Activated T-cell treated with anti-CD3 and anti-CD28 coated beads for 1 hour (primary cell): Measurements from ENCODE around the gene KCNAB1.
"Not testable (repeated sequence)": the region's sequence is repeated elsewhere in the genome, so short reads cannot be mapped to it uniquely, and the experiment has no call there.

Experiments
- DNase-seq: peaks from one replicate; pipeline ENCODE4 v3.0.0-alpha.2; 2020; ENCODE audit warnings: low read depth

Gene KCNAB1

GRCh38 chr3:156539051-156539450 lies 418.7 kb downstream of the KCNAB1 start:
- DNase-seq: no peak

- DNase-seq: no peak
Observed at GRCh38 chr3:156539802-156540201, 419.4 kb downstream of the KCNAB1 start.

- no peak for DNase-seq
Observed at GRCh38 chr3:156542101-156543042, 422.0 kb downstream of the KCNAB1 start.

DNA sequence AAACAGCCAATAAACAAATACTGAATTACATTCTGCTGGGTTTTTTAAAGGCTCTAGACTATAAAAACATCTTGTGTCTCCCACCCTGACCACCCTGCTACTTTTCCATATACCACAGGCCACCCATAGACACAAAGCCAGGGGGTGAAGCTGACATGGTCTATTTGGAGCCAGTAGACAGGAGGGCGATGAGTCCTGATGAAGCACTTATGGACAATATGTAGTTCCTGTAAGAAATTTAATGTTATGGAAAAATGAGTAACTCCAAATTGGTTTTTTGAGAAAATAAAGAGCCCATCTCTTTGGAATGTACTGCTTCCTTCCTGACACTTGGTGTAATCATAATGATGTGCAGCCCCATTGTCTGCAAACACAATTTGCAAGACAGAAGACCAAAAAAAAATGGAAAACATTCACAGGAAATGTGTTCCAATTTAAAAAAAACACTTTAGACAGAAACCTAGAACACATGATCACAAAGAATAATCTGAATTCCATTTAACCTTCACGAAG lies 422.7 kb downstream of the KCNAB1 start:
- no peak for DNase-seq

DNA sequence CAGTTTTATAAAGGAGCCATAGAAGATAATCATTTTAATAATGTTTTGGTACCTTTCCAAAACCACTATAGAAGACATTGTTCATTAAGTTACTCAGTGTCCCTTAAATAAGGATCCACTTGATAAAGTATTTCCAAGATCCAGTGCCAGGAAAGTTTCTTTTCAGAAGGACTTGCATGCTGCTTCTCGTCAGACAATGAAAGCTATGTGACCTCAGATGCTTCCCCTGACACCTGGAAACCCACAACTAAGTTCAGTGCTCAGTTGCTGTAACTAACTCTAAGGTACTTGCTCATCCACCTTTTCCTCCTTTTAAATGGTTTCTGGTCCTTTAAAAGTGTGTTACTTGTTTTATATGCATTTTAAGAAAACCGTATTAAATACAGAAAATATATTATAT lies 427.3 kb downstream of the KCNAB1 start:
- no peak for DNase-seq

GRCh38 chr3:156548041-156548687 lies 427.8 kb downstream of the KCNAB1 start:
- no peak for DNase-seq

DNA sequence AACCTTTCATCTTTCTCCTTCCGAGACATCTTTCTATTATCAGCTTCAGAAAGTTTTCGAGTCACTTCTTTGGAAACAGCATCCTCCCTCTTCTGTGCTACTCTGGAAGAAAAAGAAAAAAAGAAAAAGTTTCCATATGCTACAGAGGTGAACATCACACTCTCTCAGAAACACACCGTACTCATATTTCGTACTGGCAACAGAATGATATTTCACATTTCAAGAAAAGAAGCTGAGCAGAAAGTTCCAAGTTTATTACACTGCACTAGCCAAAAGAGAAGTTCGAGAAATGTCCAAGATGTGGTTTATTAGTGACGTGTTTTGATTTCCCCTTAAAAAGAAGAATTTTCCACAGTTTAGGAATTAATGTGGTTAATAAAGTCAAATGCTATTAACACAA lies 428.5 kb downstream of the KCNAB1 start:
- DNase-seq: no peak

GRCh38 chr3:156551261-156551660 lies 430.9 kb downstream of the KCNAB1 start:
- DNase-seq: no peak

DNA sequence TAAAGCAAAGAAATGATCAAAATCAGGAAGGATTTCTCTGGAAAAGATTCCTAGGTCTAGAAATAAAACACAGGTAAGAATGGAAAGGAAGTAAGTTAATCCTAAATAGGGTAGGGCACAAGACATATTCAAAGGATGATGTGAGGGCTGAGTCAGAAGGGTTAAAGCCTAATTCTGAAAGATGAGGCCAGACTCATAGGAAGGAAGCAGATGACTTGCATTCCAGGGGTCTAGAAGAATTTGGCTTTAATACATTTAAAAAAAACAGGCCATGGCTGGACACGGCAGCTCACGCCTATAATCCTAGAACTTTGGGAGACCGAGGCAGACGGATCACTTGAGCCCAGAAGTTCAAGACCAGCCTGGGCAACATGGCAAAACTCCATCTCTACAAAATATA lies 431.4 kb downstream of the KCNAB1 start:
- DNase-seq: no peak

- DNase-seq: no peak
Observed at GRCh38 chr3:156552973-156553372, 432.6 kb downstream of the KCNAB1 start.

DNA sequence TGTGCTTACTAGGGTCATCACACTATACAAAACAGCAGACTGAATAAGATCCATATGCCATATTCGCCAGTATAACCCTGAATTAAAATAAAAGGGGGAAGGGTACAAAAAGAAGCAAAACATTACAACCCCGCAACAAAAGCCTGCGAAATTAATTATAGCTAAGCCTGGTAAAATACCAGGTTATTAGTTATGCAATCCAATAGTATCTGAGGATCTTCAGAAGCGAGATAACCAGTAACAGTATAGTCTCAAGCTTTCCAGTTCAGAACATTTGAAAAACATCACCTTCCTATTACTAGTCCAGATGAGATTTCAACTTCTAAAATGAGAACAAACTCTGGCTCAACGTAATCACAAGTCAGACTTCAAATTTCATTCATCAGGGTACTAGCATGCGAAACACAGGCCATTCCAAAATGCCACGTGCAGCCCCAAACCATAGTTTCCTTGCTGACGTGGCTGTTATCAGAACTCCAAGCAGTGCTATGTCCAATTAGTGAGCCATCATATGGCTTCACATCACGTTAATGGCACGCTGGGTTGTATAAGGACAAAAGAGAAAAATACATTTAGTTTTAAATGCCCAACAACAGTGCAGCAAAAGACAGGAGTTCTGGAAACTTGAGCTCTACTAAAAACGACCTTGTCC lies 433.5 kb downstream of the KCNAB1 start:
- DNase-seq: no peak

GRCh38 chr3:156554515-156554841 lies 434.1 kb downstream of the KCNAB1 start:
- no peak for DNase-seq

DNA sequence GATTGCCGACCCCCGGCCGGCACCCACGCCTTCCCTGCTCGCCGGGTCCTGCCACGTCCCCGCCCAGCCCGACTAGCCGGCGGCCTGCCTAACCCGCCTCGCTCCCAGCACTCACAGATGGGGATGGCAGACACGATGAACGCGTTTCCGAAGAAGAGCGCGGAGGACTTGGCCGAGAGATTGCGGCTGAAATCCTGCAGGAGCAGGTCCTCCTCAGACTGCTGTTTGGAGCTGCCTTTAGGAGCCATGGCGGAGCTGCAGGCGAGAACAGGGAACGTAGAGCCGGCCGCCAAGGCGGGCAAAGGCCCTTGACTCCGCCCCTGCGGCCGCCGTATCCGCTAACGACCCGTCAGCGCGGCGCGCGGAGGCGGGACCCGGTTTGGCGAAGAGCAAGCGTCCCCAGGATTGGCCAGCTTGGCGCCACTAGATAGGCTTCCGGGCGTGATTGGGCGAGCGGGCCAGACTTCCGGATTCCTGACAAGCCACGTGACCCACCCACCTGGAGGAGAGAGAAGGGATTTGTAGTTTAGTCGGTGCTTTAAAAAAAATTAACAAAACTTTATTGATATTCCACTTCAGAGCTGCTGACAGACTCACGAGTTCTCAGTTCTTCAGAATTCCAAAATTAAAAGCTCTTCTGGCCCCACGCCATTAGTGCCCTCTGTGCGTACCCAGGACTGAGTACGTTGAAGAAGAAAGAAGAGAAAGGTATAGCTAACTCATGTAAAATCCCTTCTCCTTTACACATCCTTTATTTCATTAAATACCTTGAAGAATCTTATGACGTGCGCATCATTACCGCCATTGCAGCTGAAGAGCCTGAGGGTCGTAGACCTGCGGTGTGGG lies 434.7 kb downstream of the KCNAB1 start, which contains the start of gene SSR3:
Gene SSR3 (minus strand): TSS at position 276 of the 846 bp plus-strand sequence. CDS start 28 bp downstream, at position 248.
- peak; percentile 96 for DNase-seq

GRCh38 chr3:156558389-156558788 lies 438.0 kb downstream of the KCNAB1 start:
- DNase-seq: no peak

DNA sequence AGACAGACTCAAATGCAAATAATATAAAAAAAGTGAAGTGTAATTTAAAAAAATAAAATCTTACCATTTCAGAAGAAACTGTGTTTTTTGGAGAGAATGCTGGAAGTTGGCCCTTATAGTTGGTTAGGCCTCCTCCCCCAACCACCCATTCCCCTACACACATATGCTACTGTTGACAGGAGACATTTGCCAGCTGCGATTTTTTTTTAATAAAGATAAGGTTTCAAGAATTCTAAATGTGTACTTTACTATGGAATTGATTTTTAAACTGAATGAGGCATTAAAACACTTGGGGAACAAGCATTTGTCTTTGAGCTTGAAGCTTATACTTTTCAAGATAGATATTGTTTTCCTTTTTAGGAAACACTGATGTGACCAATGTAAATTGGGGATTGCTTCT lies 438.9 kb downstream of the KCNAB1 start:
- DNase-seq: no peak

DNA sequence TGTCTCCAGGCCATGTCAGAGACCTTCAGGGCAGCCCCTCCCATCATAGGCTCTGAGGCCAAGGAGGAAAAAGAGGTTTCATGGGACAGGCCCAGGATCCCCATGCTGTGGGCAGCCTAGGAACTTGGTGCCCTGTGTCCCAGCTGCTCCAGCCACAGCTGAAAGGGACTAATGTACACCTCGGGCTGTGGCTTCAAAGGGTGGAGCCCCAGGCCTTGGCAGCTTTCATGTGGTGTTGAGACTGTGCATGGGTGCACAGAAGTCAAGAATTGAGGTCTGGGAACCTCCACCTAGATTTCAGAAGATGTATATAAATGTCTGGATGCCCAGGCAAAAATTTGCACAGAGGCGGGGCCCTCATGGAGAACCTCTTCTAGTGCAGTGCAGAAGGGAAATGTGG lies 441.2 kb downstream of the KCNAB1 start:
- DNase-seq: no peak

- not testable (repeated sequence) for DNase-seq
Observed at GRCh38 chr3:156562486-156562885, 442.1 kb downstream of the KCNAB1 start.

DNA sequence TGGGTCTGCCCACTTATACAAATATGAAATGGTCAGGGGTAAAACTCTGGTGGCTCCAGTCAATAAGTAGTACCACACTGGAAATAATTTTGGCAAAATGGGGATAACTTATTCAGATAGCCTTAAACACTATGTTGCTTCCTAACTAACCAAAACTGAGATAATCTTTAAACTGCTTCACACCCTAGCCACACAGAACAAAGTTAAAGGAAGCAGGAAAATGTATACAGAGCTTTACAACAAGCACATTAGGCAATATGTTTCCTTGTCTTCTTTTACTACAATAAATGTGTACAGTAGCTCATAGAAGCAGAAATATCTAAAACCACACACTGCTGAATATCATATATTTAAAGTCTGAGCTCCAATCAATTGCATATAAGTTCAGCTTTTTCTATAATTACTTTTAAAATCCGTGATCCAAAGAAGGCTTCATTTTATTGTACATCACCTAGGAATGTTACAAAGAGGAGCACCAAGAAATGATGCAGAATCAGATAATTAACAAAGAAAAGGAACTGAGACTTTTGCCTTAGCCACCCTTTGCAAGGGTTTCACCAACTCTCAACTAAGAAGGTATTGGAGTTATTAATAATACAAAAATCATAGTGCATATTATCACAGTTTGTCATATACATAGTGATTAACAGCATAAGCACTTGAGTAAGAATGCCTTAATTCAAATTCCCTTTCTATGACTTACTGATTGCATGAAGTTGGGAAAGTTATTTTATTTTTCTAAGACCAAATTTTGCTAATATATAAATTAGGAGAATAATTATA lies 443.7 kb downstream of the KCNAB1 start:
- DNase-seq: no peak

GRCh38 chr3:156569016-156569415 lies 448.6 kb downstream of the KCNAB1 start:
- DNase-seq: not testable (repeated sequence)

DNA sequence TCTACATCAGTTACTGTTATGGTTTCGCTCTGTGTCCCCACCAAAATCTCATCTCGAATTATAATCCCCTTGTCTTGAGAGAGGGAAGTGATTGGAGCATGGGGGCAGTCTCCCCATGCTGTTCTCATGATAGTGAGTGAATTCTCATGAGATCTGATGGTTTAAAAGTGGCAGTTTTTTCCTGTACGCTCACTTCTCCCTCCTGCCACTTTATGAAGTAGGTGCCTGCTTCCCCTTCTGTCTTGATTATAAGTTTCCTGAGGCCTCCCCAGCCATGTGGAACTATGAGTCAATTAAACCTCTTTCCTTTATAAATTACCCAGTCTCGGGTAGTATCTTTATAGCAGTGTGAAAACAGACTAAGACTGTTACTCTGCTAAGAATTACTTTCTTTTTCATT lies 449.5 kb downstream of the KCNAB1 start:
- DNase-seq: not testable (repeated sequence)

GRCh38 chr3:156575641-156576040 lies 455.3 kb downstream of the KCNAB1 start:
- no peak for DNase-seq
